ENCODE results near the gene FKBP1B.
"Not testable (repeated sequence)": the region's sequence is repeated elsewhere in the genome, so short reads cannot be mapped to it uniquely, and the experiment has no call there.

The FKBP1B gene

GRCh38 chr2:24104906-24105305, 55.4 kb downstream of the FKBP1B start:
- DNase-seq, result no peak

- DNase-seq, result no peak
These were observed 56.3 kb downstream of the FKBP1B start for GRCh38 chr2:24105816-24106215.

- DNase-seq, result no peak
These were observed 57.2 kb downstream of the FKBP1B start for GRCh38 chr2:24106786-24107185.

GRCh38 chr2:24107336-24107735, 57.8 kb downstream of the FKBP1B start:
- no peak for DNase-seq

- not testable (repeated sequence) for DNase-seq
These were observed 59.9 kb downstream of the FKBP1B start for GRCh38 chr2:24109431-24109830.

- no peak for DNase-seq
These were observed 61.2 kb downstream of the FKBP1B start for GRCh38 chr2:24110660-24111303.

- DNase-seq, result no peak
These were observed 61.9 kb downstream of the FKBP1B start for GRCh38 chr2:24111407-24111901.

Data from bone marrow (tissue), 2 donors.